ENCODE data around the gene TOP3A. TPM values are rescaled to one million over a fixed set of nuclear protein-coding genes. Genes with fewer than 3 reads are reported as not detected.

Gene TOP3A, protein sequence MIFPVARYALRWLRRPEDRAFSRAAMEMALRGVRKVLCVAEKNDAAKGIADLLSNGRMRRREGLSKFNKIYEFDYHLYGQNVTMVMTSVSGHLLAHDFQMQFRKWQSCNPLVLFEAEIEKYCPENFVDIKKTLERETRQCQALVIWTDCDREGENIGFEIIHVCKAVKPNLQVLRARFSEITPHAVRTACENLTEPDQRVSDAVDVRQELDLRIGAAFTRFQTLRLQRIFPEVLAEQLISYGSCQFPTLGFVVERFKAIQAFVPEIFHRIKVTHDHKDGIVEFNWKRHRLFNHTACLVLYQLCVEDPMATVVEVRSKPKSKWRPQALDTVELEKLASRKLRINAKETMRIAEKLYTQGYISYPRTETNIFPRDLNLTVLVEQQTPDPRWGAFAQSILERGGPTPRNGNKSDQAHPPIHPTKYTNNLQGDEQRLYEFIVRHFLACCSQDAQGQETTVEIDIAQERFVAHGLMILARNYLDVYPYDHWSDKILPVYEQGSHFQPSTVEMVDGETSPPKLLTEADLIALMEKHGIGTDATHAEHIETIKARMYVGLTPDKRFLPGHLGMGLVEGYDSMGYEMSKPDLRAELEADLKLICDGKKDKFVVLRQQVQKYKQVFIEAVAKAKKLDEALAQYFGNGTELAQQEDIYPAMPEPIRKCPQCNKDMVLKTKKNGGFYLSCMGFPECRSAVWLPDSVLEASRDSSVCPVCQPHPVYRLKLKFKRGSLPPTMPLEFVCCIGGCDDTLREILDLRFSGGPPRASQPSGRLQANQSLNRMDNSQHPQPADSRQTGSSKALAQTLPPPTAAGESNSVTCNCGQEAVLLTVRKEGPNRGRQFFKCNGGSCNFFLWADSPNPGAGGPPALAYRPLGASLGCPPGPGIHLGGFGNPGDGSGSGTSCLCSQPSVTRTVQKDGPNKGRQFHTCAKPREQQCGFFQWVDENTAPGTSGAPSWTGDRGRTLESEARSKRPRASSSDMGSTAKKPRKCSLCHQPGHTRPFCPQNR
- total RNA-seq (2022) (73.7 and 81.1 TPM in 2 replicates), Bru-seq, nascent RNA (percentile 79 among the genes with signal in this experiment), BruChase-seq, experiment 1, labeled RNA remaining after a 2-hour chase (percentile 85 among the genes with signal in this experiment), BruChase-seq, experiment 2, labeled RNA remaining after a 6-hour chase (percentile 80 among the genes with signal in this experiment)
- long read RNA-seq, full-length matches to known transcripts = 36 of 60 reads
- long read RNA-seq, partial matches to known transcripts = 6 of 60 reads
- long read RNA-seq, other reads (novel, unspliced or antisense) = 18 of 60 reads

DNA sequence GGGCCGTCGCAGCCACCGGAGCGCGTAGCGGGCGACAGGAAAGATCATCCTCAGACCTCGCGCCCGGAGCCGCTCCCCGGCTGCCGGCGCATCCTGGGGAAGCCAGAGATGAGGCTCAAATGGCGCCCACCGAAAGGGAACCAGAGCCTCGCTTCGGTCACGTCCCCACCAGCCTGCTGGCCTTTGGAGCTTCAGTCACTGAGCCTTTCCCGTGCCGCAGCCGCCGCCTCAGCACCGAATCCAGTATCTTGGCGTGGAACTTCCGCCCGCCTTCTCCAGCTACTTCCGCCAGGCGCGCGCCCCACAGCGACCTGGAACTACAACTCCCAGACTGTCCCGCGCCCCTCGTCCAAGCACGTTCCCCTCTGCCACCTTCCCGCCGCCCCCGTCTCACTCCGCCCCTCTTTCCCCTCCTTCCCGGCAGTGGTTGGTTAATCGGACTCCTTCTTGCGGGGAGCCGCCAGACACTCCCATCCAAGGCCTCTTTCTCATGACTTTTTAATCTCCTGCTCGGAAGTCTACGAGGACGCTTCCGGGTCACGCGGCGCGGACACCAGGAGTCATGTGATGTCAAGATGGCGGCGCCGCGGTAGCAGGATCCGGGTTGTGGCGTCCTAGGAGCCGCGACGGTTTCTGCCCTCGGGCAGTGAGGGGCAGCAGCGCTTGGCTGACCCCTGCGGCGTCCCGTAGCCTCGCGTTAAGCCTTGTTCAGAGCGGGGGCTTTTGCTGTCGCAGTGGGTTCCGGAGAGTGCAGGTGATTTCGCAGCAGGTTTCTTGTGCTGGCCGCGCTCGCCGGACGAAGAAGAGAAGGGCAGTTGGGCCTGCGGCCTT lies at the start of gene TOP3A, which contains the start of gene SMCR8:
TOP3A (minus strand) TSS at position 264 of the 831 bp plus-strand sequence; CDS start at position 48, 216 bp downstream.
SMCR8 (plus strand) TSS at position 563 of the 831 bp plus-strand sequence. CDS start 497 bp downstream, outside the sequence.
- CTCF ChIA-PET = interaction anchor here (0.6 to 1.0 kb wide), 4 partner anchors 14 to 132 kb away, joined by 3 to 4 read pairs (median 4); partner anchors contain the start of gene ALKBH5
- Mint-ChIP-seq H3K4me1 (ENCODE audit: low read depth, unreplicated experiment) (peaks cover 16% of the 10 kb centered on the region), H3K9me3 (ENCODE audit: unreplicated experiment) (no peaks in the 10 kb centered on the region)

DNA sequence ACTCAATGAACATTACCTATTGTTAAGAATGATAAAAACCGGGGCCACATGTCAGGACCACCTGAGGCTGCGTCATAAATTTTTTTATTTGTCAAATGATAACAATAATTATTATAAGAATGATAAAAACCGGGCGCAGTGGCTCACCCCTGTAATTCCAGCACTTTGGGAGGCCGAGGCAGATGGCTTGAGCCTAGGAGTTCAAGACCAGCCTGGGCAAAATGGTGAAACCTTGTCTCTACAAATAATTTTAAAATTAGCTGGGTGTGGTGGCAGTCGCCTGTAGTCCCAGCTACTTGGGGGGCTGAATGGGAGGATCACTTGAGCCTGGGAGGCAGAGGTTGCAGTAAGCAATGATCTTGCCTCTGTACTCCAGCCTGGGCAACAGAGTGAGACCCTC lies 49.4 kb upstream of the TOP3A start:
- Mint-ChIP-seq H3K4me3 (ENCODE audit: unreplicated experiment) (no peak overlapping the region), H3K27me3 (ENCODE audit: insufficient read depth, unreplicated experiment) (no peaks in the 10 kb centered on the region), H3K27ac (ENCODE audit: unreplicated experiment) (no peak overlapping the region), H3K9me3 (ENCODE audit: unreplicated experiment) (no peaks in the 10 kb centered on the region), H3K36me3 (ENCODE audit: insufficient read depth, unreplicated experiment) (peaks cover 19% of the 10 kb centered on the region), H3K4me1 (ENCODE audit: low read depth, unreplicated experiment) (peaks cover 7% of the 10 kb centered on the region)
- H3K4me3 ChIP-seq (ENCODE audit: low read depth, low read length) = no peak overlapping the region
- H3K9me3 ChIP-seq = no peaks in the 10 kb centered on the region
- no peaks in the 10 kb centered on the region for H3K36me3 ChIP-seq (ENCODE audit: control insufficient read depth, insufficient read depth, low read length)
- intact Hi-C loops (cut with micrococcal nuclease; ENCODE audit: unreplicated experiment) = loop anchor here (5.0 kb wide), 2 partner anchors 182 to 582 kb away; partner anchors contain the start of gene ALKBH5
- no peaks in the 10 kb centered on the region; the same call in 1 of the 2 replicates for H3K27me3 ChIP-seq (replicated peaks; ENCODE audit: control insufficient read depth, insufficient read depth, low read length)
- CTCF ChIA-PET = no interaction called here
- no TSS peak for BruUV-seq (replicated peaks)
- POLR2A ChIA-PET = no interaction called here
- TF ChIP-seq, protein P1, sequence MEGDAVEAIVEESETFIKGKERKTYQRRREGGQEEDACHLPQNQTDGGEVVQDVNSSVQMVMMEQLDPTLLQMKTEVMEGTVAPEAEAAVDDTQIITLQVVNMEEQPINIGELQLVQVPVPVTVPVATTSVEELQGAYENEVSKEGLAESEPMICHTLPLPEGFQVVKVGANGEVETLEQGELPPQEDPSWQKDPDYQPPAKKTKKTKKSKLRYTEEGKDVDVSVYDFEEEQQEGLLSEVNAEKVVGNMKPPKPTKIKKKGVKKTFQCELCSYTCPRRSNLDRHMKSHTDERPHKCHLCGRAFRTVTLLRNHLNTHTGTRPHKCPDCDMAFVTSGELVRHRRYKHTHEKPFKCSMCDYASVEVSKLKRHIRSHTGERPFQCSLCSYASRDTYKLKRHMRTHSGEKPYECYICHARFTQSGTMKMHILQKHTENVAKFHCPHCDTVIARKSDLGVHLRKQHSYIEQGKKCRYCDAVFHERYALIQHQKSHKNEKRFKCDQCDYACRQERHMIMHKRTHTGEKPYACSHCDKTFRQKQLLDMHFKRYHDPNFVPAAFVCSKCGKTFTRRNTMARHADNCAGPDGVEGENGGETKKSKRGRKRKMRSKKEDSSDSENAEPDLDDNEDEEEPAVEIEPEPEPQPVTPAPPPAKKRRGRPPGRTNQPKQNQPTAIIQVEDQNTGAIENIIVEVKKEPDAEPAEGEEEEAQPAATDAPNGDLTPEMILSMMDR (IDR thresholded peaks at IDR 0.05; ENCODE audit: insufficient read depth in 1 of 2, low read depth in 1 of 2, low read length in 1 of 2, severe bottlenecking in 1 of 2, unreplicated experiment in 1 of 2) = no peak
- H3K4me1 ChIP-seq = 0 out of 2 replicates have a peak, but pooled peaks cover 4% of the 10 kb centered on the region
- DNase-seq = no peak

More for the DNA sequence above, at the start of gene TOP3A, which contains the start of gene SMCR8:
- Mint-ChIP-seq H3K27me3 (ENCODE audit: insufficient read depth, unreplicated experiment) (no peaks in the 10 kb centered on the region), H3K36me3 (ENCODE audit: insufficient read depth, unreplicated experiment) (peaks cover 54% of the 10 kb centered on the region), H3K4me3 (ENCODE audit: unreplicated experiment) (peak within 1 kb of the TSS; percentile 89), H3K27ac (ENCODE audit: unreplicated experiment) (peak within 1 kb of the TSS; percentile 97)
- TF ChIP-seq, protein P1 (IDR thresholded peaks at IDR 0.05; ENCODE audit: insufficient read depth in 1 of 2, low read depth in 1 of 2, low read length in 1 of 2, severe bottlenecking in 1 of 2, unreplicated experiment in 1 of 2) = no peak
- H3K4me3 ChIP-seq (ENCODE audit: low read depth, low read length) = peak within 1 kb of the TSS; percentile 86
- DNase-seq = peak; percentile 98 to 99
- no peaks in the 10 kb centered on the region; the same call in 1 of the 2 replicates for H3K36me3 ChIP-seq (ENCODE audit: control insufficient read depth, insufficient read depth, low read length)
- peaks cover 12% of the 10 kb centered on the region for H3K4me1 ChIP-seq
- POLR2A ChIA-PET = interaction anchor here (0.6 to 0.9 kb wide), 6 partner anchors 8 to 1072 kb away, joined by 3 to 4 read pairs (median 3); partner anchors contain the start of genes ALKBH5, MFAP4, MIEF2 and PRPSAP2
- no peaks in the 10 kb centered on the region for H3K9me3 ChIP-seq
- intact Hi-C loops (cut with micrococcal nuclease; ENCODE audit: unreplicated experiment) = loop anchor here (1.0 to 2.0 kb wide), 4 partner anchors 20 to 130 kb away; partner anchors contain the start of genes MIEF2 and SHMT1
- no peaks in the 10 kb centered on the region for H3K27me3 ChIP-seq (replicated peaks; ENCODE audit: control insufficient read depth, insufficient read depth, low read length)
- BruUV-seq (replicated peaks) = no TSS peak

All from Caco-2 (cell line).